HepG2 (cell line): Measurements from ENCODE around the gene ENG.

ENCODE experiments used
- ATF3 ChIP-seq: sonication (generic); formaldehyde crosslinking; IDR thresholded peaks from 2 replicates; pipeline ENCODE4 v1.4.0; 2020; ENCODE audit warnings: missing genetic modification reagents
- HDAC2 ChIP-seq: sonication (generic); formaldehyde crosslinking; IDR thresholded peaks from 2 replicates; pipeline ENCODE4 v1.4.0; 2020; ENCODE audit warnings: missing genetic modification reagents
- IRF2 ChIP-seq: IDR thresholded peaks from 2 replicates; pipeline ENCODE4 v1.6.1; 2018; ENCODE audit warnings: missing genetic modification reagents, missing compliant biosample characterization
- SALL2 ChIP-seq: sonication (generic); formaldehyde crosslinking; IDR thresholded peaks from 2 replicates; pipeline ENCODE4 v1.8.1; 2023; ENCODE audit warnings: mild to moderate bottlenecking, missing genetic modification reagents, inconsistent platforms
- ZNF263 ChIP-seq: sonication (generic); formaldehyde crosslinking; IDR thresholded peaks from 2 replicates; pipeline ENCODE4 v1.4.0; 2020; ENCODE audit warnings: missing genetic modification reagents

- no peak for TF ChIP-seq ATF3
- no peak for TF ChIP-seq SALL2
- no peak for TF ChIP-seq ZNF263 (CRISPR knock-in tag)
- TF ChIP-seq IRF2 (CRISPR knock-in tag) = no peak
- TF ChIP-seq HDAC2 (CRISPR knock-in tag) = no peak
Observed at GRCh38 chr9:127767410-127767809, 87.0 kb downstream of the ENG start.
